Inferior parietal cortex (tissue), 1 donor: ENCODE measurements around the gene C6orf89.
"Not testable (repeated sequence)": the region's sequence is repeated elsewhere in the genome, so short reads cannot be mapped to it uniquely, and the experiment has no call there.

ENCODE experiments used
- DNase-seq: peaks from one replicate; pipeline ENCODE4 v3.0.0-alpha.2; 2016; ENCODE audit errors: extremely low spot score

Gene C6orf89

GRCh38 chr6:36924131-36924530 is 38.4 kb downstream of the C6orf89 start:
- no peak for DNase-seq

DNA sequence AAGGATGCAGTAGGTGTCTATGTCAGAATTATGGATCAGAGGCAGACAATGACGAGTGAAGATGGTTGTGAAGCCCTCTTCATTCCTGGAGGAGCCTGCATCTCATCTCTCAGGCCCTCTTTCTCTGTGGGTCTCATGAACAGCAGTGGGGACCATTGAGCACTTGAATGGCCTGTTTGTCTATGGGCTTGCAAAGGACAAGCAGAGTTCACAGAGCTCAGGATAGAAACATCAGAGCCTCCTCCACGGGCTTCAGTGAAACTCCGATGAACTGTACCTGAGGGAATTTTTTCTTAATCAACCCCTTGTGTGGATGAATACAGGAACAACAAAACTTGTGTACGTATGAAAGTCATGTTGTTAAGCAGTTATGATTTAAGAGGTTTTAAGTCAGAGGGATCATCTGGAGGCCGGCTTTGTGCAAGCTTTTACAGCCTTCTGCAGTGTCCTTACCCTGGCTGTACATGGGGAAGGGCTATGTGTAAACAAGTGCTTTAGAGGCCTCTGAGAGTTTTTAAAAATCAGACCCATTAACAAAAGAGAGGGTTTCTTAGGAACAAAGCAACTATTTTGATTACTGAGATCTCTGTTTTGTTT is 39.1 kb downstream of the C6orf89 start:
- no peak for DNase-seq

DNA sequence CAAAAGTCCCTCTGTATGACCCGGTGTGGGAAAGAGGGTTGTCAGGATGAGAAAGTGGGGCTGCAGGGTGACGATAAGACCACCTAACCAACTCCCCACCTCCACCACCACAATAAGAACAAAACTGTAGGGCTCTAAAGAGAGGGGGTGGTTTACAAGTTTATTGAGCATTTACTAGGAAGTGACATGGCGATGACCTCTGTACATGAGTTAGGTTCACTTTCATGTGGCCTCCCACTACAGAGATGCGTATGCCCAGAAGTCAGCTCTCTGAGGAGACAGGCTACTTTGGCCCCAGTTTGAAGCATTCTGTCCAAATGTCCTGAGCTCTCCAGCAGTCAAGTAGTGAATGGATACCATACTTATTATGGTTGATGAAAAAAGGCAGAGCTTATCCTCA is 40.1 kb downstream of the C6orf89 start:
- DNase-seq: no peak

GRCh38 chr6:36926708-36927513 is 41.2 kb downstream of the C6orf89 start:
- DNase-seq: no peak

GRCh38 chr6:36927691-36928546 is 42.2 kb downstream of the C6orf89 start:
- no peak for DNase-seq

GRCh38 chr6:36928547-36928918 is 42.8 kb downstream of the C6orf89 start:
- no peak for DNase-seq

GRCh38 chr6:36929152-36929551 is 43.4 kb downstream of the C6orf89 start:
- DNase-seq: no peak

DNA sequence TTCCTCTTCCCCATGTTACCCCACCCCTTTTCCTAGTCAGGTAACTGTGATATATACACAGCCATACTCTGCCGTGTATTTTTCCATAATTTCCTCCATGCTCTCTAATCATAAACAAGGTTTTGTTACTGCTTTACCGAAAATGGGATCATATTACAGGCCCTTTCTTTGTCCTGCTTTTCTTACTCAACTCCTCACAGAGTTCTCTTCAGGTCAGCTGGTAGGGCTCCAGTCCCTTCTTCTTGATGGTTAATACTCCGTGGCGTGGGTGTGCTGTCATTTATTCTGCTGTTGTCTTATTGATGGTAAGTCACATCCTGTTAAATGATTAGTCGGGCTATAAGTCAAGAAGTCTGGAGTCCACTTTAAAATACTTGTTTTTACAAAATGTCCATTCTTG is 43.9 kb downstream of the C6orf89 start:
- DNase-seq: no peak

- no peak for DNase-seq
Observed at GRCh38 chr6:36930483-36930882, 44.7 kb downstream of the C6orf89 start.

DNA sequence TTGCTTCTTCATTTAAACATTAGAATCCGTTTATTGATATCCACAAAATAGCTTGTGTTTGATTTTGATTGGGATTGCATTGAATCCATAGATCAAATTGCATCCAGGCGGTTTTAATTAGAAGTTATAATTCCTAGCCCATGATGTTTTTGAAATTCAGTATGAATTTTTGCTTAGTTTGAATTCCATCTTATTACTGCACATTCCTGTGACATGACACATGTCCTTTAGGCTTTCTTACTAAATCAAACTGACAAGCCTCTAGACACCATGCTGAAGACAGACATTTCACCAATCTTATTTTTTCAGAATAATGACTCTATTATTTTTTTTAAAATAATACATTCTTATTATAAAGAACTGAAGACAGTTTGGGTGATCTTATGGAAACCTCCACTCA is 47.4 kb downstream of the C6orf89 start:
- no peak for DNase-seq

DNA sequence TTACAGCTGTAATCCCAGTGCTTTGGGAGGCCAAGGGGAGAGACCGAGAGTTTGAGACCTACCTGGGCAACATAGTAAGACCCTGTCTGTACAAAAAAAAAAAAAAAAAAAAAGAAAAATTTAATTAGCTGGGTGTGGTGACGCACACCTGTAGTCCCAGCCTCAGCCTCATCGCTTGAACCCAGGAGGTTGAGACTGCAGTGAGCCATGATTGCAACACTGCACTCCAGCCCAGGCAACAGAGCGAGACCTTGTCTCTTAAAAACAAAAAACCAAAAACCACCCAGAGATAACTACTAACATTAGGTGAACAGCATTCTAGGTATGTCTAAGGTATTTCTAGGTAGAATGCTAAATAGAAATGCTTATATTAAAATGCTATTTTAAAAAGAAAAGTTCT is 47.8 kb downstream of the C6orf89 start:
- DNase-seq: no peak

DNA sequence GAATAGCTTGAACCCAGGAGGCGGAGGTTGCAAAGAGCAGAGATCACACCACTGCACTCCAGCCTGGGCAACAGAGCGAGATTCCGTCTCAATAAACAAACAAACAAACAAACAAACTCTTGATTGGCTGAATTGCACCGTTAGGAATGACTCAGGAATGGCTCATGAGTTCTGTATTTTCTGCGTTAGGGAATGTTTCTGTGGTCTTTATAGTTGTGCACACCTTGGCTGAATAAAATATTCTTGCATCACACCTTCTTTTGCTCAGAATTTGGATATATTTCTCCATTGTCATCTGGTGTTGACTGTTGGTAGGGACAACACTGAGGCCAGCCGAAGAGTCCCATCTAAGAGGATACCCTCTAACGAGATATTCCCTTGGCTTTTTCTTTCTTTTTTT is 49.1 kb downstream of the C6orf89 start:
- DNase-seq: no peak

DNA sequence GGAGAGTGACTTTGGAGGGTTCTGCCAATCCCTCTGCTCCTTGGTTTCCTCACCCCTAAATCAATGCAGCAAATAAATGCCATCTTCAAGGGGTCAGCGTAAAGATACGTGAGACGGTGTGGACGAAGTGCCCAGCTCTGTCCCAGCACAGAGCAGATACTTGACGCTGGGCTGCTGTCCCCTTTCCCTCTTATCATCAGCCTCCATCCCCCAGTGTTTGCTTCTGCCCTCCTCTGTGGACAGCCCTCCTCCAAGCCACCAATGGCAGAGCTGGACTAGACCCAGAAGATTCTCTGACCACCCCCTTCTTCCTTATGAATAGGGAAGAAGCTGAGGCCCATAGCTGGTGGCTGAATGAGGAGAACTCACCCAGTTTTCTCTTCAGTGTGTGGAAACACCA is 51.1 kb downstream of the C6orf89 start:
- no peak for DNase-seq

DNA sequence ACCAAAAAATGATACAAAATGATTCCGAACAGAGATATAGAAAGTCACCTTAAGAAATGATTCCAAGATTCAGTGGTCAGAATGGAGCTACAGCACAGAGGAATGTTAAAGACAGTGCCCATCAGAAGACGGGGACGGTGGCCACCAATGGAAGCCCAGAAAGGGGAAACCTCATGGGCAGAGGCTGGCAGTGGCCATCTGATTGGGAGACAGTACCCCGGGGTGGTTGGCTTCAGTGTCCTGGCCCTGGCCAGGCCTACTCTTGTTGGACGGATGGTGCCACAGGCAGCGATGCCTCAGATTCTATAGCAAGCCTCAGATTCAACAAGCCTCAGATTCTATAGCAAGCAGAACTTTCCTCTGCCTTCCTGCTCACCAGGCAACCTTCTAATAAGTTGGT is 52.1 kb downstream of the C6orf89 start:
- no peak for DNase-seq

DNA sequence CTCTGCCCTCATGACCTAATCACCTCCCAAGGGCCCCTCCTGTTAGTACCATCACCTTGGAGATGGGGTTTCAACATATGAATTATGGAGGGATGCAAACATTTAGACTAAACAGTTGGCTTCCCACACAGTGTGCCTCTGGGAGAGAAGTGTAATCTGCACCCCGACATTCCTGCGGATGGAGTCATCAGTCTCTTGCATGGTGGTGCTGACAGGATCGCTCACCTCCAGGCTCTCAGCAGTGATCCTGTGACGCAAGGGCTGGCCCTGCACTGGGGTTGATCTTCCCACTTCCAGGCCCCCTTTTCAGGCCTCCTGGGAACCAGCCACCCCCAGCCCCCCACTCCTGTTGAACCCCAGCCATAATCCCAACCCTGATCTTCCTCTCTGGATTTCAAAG is 52.8 kb downstream of the C6orf89 start:
- DNase-seq: no peak

DNA sequence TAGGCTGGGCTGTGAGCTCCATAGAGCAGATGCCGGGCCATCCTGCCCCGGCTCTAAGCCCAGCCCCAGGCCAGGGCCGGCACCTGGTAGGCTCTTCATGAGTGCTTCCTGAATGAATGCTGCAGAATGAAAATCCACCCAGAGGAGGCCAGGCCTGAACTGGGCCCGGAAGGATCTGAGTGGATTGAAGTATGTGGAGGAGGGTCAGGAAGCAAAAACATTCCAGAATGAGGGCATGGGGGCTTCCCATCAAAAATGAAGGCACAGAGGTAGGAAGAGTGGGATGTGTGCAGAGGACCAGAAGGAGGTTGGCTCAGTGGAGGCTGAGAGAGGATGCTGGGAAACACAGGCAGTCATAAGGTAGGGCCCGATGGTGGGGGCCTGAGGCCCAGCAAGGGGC is 53.3 kb downstream of the C6orf89 start:
- DNase-seq: not testable (repeated sequence)

DNA sequence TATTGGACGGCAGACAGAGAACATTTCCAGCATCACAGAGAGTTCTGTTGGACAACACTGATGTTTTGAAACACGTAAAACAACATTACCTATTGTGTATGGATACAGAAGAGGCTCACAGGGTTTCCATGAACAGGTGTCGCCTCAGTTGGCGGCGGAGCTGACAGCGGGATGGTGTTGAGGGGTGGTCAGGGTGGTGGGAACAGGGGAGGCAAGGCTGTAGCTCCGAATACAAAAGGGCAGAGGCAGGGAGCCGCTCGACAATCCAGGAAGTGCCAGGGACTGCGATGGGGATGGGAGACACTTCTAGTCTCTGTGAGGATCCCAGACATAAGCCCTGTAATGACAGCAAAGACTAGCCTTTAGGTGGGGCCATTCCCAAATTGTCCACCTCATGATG is 54.3 kb downstream of the C6orf89 start:
- no peak for DNase-seq

GRCh38 chr6:36941561-36941960 is 55.8 kb downstream of the C6orf89 start:
- DNase-seq: not testable (repeated sequence)

DNA sequence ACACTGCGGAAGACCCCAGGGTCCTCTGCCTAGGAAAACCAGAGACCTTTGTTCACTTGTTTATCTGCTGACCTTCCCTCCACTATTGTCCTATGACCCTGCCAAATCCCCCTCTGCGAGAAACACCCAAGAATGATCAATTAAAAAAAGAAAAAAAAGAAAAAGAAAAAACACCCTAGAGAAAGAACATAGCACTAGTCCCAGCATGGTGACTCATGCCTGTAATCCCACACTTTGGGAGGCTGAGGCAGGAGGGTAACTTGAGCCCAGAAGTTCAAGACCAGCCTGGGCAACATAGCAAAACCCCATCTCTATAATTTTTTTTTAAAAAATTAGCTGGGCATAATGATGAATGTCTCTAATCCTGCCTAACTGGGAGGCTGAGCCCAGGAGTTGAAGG is 56.6 kb downstream of the C6orf89 start:
- not testable (repeated sequence) for DNase-seq

- DNase-seq: no peak
Observed at GRCh38 chr6:36944650-36945049, 58.9 kb downstream of the C6orf89 start.

GRCh38 chr6:36945301-36945700 is 59.5 kb downstream of the C6orf89 start:
- DNase-seq: no peak

- no peak for DNase-seq
Observed at GRCh38 chr6:36946526-36946925, 60.8 kb downstream of the C6orf89 start.
